ENCODE data around the gene ACSL1.
"Not testable (repeated sequence)": the region's sequence is repeated elsewhere in the genome, so short reads cannot be mapped to it uniquely, and the experiment has no call there.

Gene ACSL1

GRCh38 chr4:184839075-184839399 lies 13.3 kb upstream of the ACSL1 start:
- DNase-seq (ENCODE audit: low spot score) = not testable (repeated sequence)

DNA sequence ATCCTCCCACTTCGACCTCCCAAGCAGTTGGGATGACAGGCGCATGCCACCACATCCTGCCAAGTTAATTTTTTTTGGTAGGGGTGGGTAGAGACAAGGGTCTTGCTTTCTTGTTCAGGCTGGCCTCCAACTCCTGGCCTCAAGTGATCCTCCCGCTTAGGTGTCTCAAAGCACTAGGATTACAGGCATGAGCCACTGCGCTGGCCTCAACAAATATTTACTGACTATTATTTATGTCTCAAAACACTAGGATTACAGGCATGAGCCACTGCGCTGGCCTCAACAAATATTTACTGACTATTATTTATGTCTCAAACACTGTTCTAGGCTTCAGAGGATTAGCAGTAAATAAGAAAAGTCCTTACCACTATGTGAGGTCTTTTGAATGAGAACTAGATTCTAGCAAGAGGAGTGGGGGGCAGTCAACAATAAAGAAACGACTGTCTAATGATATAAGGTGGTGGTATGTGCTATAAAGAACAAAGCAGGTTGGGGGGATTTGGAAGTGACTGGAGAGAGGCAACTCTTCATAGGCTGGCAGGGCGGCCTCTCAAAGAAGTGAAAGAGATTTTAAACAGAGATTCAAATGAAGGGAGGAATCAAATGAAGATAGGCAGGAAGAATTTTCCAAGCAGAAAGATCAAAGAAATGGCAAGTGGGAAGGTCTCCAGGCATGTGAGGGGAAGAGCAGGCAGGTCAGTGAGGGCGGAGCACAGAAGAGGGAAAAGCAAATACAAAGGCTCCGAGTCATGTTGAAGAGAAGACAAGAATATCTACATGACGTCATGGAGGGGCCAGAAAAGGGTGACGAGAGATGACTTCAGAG lies 12.7 kb upstream of the ACSL1 start:
- DNase-seq (ENCODE audit: low spot score) = no peak

- no peak for DNase-seq (ENCODE audit: low spot score)
Measured at GRCh38 chr4:184836613-184837012, 10.8 kb upstream of the ACSL1 start.

- DNase-seq (ENCODE audit: low spot score) = no peak
Measured at GRCh38 chr4:184833046-184833838, 7.5 kb upstream of the ACSL1 start.

- no peak for DNase-seq (ENCODE audit: low spot score)
Measured at GRCh38 chr4:184831153-184831552, 5.4 kb upstream of the ACSL1 start.

GRCh38 chr4:184826691-184827270 lies 1.0 kb upstream of the ACSL1 start:
- no peak for DNase-seq (ENCODE audit: low spot score)

- DNase-seq (ENCODE audit: low spot score) = no peak
Measured at GRCh38 chr4:184825141-184825895, 450 bp downstream of the ACSL1 start.

- DNase-seq (ENCODE audit: low spot score) = no peak
Measured at GRCh38 chr4:184824776-184825084, 1.0 kb downstream of the ACSL1 start.

GRCh38 chr4:184824081-184824775 lies 1.5 kb downstream of the ACSL1 start:
- no peak for DNase-seq (ENCODE audit: low spot score)

DNA sequence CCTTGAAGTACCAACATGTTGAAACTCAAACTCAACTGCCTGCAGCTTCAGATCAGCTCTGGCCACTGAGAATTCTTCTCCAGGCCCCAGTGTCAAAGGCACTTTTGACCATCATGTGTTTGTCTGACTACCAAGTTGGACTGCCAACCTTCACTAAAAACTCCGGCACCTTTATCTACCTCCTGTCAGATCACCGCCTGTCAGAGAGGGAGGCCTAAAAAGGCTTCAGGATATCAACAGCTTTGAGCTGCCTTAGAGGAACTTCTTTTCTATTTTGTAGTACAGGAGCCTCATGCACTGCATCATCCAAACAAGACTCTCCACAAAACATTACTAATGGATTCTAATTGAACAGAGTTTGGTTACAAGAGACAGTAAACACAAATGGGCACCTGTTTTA lies 2.8 kb downstream of the ACSL1 start:
- DNase-seq (ENCODE audit: low spot score) = no peak

DNA sequence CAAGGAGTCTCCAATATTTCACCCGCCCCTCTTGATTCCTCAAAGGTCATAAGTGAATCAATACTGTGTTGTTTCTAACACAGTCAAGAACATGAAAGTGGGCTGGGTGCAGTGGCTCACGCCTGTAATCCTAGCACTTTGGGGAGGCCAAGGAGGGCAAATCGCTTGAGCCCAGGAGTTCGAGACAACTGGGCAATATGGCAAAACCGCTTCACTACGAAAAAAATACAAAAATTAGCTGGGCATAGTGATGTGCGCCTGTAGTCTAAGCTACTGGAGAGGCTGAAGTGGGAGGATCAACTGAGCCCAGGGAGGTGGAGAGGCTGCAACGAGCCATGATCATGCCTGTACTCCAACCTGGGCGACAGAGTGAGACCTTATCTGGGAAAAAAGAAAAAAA lies 3.4 kb downstream of the ACSL1 start:
- no peak for DNase-seq (ENCODE audit: low spot score)

DNA sequence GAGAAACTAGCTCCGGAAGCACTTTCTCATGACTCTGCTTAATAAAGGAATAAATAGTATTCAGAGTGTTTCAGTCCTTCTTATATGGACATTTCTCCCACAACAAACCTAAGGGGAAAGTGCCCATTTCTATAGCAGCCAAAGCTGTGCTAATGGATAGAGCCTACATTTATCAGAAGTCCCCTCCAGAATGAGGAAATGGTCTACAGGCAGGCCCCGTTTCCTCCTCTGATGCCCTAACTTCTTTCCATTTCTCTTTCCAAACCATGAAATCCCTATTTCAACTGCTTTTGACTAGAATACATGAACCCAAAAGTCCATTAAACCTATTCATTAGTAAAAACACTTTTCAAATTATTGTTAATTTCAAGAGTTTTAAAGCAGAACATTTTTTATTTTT lies 4.5 kb downstream of the ACSL1 start:
- no peak for DNase-seq (ENCODE audit: low spot score)

GRCh38 chr4:184819786-184820185 lies 6.0 kb downstream of the ACSL1 start:
- no peak for DNase-seq (ENCODE audit: low spot score)

DNA sequence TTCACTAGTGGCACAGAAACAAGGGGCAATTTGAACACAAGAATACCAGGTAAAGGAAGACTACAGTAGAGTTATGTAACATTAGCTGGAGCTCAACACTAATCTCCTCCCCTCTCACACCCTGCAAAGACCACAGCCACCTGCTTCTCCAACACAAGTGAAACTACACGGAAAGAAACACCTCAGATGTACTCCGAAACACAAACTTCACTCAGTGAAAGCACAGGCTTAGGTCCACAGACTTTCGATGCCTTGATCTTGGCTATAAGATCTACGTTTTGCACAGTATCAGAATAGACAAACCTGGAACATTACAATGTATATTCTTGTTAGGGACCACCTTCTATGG lies 7.6 kb downstream of the ACSL1 start:
- DNase-seq (ENCODE audit: low spot score) = no peak

DNA sequence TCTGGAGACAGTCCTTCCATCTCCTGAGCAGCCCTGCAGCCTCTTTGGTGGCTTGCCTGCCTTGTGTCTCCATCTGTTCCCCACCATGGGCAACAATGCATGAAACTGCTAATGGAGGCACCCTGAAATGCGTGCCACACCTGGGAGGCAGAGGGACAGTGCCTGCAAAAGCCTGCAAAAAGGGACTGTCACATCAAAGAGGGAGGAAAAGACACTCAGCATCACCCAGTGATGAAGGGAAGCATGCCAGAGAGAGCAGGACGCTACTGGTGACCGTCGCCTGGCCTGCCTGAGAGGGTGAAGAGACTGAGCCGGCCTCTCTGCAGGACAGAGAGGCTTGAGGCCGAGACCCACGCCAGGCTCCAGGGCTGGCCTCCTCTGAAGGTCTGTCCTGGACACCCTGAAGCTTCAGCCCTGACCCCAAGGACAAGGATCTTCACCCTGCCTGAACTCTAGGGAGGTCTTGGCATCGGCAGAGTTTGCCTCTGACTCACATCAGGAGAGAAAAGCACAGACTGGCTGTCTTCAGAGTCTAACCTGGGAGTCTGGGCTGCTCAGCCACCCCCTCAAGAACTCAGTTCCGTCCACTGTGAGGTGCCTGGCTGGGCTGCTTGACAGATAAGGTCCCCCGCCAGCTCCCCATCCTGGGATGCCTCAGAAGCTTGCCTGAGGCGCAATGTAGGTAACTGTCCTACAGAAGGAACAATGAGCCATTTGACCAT lies 8.1 kb downstream of the ACSL1 start:
- DNase-seq (ENCODE audit: low spot score) = no peak

DNA sequence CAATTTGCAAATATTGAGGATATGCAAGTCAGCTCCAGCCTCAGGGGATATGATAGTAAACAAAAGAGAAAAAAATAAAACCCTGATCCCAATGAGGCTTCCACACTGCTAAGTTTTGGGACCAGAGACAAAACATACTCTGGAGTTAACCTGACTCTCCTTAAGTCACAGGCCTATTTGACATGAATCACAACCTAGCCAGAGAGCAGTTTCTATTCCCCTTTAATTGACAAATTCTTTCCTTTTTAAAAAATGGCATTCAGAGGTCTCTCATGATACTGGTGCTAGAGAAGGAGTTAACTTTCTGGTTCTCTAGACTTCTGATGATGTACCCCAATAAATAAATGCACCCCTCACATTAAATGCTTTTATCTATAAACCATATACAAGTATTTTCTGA lies 8.8 kb downstream of the ACSL1 start:
- no peak for DNase-seq (ENCODE audit: low spot score)

- no peak for DNase-seq (ENCODE audit: low spot score)
Measured at GRCh38 chr4:184815046-184815877, 10.5 kb downstream of the ACSL1 start.

DNA sequence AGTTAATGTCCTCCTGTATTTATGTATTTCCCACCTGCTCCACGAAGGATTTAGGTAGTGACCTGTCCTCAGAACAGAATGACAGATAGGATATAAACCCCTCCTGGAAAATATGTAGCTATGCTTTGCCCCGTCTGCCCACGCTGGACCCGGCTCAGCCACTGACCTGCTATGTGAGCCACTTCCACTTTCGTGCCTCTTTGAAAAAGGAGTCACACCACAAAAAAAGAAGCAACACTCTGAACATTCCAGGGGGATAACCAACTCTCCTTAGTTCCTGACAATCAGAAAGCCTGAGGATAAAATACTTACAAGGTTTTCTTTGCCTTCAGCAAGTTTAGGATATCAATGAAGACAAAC lies 11.1 kb downstream of the ACSL1 start:
- DNase-seq (ENCODE audit: low spot score) = no peak

- DNase-seq (ENCODE audit: low spot score) = no peak
Measured at GRCh38 chr4:184812651-184813181, 13.1 kb downstream of the ACSL1 start.

DNA sequence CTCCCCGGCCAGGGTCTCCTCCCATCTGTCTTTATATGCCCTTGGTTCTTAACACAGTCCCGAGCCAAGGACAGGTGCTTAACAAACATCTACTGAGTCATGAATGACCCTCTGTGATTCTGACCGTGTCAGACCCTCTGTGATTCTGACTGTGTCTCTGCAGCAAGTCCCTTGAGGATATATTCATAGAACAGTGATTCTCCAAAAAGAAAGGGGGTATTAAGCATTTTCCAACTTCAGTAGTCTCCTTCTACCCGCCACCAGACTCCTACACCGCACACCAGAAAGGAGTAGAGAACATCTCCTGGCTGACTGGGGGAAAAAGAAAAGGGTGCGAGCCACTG lies 13.6 kb downstream of the ACSL1 start:
- no peak for DNase-seq (ENCODE audit: low spot score)
